Activated CD4-positive, alpha-beta T cell treated with anti-CD3 and anti-CD28 coated beads, Interleukin-2, amount 50 U/mL, for 24 hours (primary cell): Measurements from ENCODE around the gene GPR153.
"Not testable (repeated sequence)": the region's sequence is repeated elsewhere in the genome, so short reads cannot be mapped to it uniquely, and the experiment has no call there.

Source experiments
- DNase-seq, 2 donors: peaks; one replicate each; pipeline ENCODE4 v3.0.0-alpha.2; 2020; ENCODE audit warnings: low read depth in 1 of 2, low spot score in 1 of 2

GPR153 gene

GRCh38 chr1:6260961-6261614 lies at the start of gene GPR153:
TSS of gene GPR153 (minus strand) at chr1:6261098. CDS start at chr1:6254905, 6,193 bp downstream.
- peak in 1 of 2 donors; percentile 26 for DNase-seq

GRCh38 chr1:6310116-6310848 lies 49.4 kb upstream of the GPR153 start:
- no peak for DNase-seq

DNA sequence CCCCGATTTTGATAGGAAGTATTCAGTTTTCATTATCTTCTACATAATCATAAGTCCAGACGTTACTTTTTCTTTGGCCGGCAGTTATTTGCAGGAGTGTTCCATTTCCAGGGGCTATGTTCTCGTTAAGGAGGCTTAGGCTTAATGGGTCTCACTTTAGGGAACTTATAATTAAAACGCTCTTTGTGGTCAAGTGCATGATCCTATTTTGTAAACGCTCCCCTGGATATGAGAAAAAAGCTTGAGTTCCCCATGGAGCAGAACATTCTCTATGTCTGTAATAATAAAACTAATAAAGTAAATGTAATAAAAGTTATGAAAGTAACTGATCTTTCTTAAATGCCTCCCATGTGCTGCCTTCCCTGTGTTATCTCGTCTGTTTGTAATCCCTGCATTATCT lies 48.7 kb upstream of the GPR153 start:
- no peak for DNase-seq

- DNase-seq: no peak
Measured at GRCh38 chr1:6308449-6308848, 47.6 kb upstream of the GPR153 start.

- not testable (repeated sequence) for DNase-seq
Measured at GRCh38 chr1:6307682-6308081, 46.8 kb upstream of the GPR153 start.

DNA sequence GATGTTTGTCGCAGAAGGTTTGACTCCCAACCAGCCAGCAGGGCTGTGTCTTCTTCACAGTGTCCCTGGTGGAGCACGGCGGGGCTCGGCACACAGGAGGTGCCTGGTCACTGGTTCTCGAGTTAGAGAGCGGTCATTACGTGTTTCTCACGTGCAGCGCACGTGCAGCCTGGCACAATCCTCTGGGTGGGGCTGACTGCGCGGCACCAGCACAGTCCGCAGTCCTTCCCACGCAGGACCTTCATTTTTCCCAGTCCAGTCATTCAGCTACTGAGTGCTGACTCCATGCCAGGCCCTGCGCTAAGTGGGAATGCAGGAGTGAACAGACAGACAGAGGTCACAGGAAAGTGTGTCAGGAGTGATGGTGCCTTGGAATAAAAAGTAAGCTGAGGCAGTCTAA lies 46.2 kb upstream of the GPR153 start:
- DNase-seq: no peak

DNA sequence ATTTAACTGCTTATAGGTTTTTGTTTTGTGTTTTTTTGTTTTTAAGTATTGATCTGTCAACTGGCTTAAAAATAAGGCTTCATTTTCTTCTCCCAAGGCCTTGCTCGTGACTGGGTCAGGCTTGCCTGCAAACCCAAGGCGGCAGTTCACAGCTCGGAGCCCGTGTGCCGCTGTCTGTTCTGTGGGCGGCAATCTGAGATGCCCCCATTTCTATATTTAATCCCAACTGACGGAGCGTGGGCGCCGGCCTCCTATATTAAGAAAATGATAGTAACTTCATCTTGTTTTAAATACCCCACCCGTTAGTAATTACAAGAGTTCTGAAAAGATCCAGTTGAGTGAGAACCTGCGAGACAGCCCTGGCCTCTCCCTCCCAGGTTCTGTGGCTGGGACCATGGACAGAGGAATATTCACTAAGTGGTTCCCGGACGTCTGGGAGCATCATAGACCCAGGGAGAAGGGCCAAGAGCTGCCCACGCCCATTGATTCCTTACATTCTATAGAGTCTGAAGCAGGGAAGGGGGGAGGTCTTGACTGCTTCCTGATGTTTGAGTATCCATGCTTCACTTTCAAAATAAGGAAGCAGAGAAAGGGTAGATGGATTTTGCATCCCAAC lies 42.6 kb upstream of the GPR153 start:
- no peak for DNase-seq

- DNase-seq: no peak
Measured at GRCh38 chr1:6302568-6302967, 41.7 kb upstream of the GPR153 start.

DNA sequence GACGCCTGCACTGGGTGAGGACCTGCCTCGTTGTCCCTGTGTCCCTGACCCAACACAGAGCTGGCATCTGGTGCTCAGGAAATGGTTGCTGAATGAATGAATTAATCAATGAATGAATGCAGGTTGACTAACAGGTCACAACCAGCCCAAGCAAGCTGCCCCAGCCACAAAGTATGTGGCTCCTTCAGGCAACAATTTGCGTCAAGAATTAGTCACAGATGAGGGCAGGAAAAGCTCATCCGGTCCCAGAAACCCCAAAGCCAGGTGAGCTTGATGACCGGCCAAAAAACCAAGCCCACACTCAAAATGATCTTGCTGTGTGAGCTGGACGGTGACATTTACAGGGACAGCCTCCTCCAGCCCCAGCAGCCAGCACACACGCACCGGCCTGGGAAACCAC lies 40.6 kb upstream of the GPR153 start:
- DNase-seq: no peak

- no peak for DNase-seq
Measured at GRCh38 chr1:6300342-6301048, 39.6 kb upstream of the GPR153 start.

GRCh38 chr1:6299557-6300165 lies 38.8 kb upstream of the GPR153 start:
- DNase-seq: no peak

GRCh38 chr1:6298940-6299465 lies 38.1 kb upstream of the GPR153 start:
- DNase-seq: no peak

- no peak for DNase-seq
Measured at GRCh38 chr1:6298530-6298929, 37.6 kb upstream of the GPR153 start.

- DNase-seq: no peak
Measured at GRCh38 chr1:6295910-6296309, 35.0 kb upstream of the GPR153 start.

DNA sequence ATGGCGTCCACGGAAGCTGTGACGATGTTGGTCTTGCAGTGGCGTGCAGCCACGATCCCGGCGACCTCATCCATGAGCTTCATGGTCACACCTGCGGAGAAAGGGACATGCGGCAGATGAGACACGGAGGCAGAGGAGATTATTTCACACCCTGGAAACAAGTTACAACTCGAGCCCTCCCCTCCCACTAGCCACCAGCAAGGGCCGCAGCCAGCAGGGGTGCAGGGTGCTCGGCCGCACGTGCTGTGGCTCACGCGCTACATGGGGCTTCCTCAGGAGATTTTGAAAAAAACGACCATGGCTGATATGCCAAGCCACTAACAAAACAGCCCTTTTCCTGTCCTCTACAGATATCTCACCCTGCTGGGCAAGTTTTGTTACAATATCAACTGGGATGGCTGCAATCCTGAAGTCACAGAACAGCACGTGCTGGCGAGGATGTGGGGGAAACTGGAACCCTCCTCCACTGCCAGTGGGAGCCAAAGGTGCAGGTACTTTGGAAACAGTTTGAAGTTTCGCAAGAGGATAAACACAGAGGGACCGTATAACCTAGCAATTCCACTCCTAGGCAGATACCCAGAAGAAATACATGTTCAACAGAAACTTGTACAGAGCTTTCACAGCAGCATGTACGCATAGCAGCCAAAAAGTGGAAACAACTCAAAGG lies 34.1 kb upstream of the GPR153 start:
- no peak for DNase-seq

DNA sequence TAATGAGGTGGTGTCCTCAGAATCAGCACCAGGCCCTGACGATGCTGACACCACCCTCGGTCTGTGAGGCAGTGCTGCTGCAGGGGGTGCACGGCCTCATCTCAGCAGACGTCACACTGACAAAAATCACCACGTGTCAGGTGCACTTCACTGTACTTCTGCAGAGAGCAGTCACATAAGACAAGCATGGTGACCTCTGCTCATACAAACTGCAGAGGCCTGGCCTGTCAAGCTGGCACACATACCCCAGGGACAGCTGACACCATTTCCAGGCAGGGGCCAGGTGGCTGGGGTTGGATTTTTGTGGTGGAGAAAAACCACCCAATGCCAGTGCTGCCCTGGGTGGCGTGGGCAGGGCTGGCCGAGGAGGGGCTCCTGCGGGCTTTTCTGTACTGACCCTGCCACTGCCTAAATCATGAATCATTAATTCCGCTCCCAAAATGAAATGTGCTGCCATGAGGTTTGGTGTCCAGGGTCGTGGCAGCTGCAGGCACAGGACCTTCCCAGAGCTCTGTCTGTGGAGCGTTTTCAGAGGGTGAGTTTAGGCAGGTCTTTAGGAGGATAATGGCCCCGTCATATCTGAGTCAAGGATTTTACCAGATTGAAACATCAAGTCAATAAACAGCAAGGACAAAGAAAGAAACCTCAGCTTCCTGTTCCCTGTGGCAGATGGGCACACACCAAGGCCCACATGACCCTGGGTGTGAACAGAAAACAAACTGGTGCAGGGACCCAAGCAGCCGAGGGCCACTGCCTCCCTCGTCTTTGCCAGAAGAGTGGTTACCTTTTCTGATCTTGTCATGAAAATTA lies 33.4 kb upstream of the GPR153 start:
- no peak for DNase-seq

- no peak for DNase-seq
Measured at GRCh38 chr1:6292102-6292501, 31.2 kb upstream of the GPR153 start.

GRCh38 chr1:6288665-6289064 lies 27.8 kb upstream of the GPR153 start:
- no peak for DNase-seq

GRCh38 chr1:6288026-6288425 lies 27.1 kb upstream of the GPR153 start:
- no peak for DNase-seq

DNA sequence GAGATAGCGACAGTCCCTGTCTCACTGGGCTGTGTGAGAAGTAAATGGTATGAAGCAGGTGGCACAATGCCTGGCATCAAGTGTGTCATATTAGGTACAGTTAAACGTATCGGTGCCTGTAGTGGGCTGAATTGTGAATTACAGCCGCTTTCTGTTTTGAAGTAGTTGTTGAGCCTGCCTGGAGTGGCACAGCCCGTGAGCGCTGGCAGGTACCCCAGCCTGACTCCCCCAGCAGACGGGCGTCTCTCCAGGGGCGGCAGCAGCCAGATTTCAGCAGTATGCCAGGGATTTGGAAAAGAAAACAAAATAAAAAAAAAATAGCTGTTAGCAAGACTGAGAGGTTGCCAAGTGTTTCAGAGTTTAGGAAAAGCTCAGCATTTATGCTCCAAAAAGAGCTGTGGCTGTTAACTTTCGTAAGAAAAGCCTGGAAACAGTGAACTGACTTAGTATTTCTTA lies 26.6 kb upstream of the GPR153 start:
- no peak for DNase-seq
